HepG2 (cell line): ENCODE data around the gene POLR2B. TPM values are rescaled to one million over a fixed set of nuclear protein-coding genes. Genes with fewer than 3 reads are reported as not detected.

Experiments
- ETV5 ChIP-seq: IDR thresholded peaks from 2 replicates; pipeline ENCODE4 v1.6.1; 2018; ENCODE audit warnings: missing biosample characterization, missing genetic modification reagents, inconsistent platforms, borderline replicate concordance
- FOXA1 ChIP-seq, 2 experiments: fragments of 450-650 bp in 1 of 2; sonication (generic) in 1 of 2; formaldehyde crosslinking in 1 of 2; IDR thresholded peaks; 2 replicates each; pipeline versions ENCODE4 v1.4.0 to v1.6.1; 2016 to 2020; ENCODE audit warnings: missing genetic modification reagents in 1 of 2
- FOXC1 ChIP-seq: sonication (generic); formaldehyde crosslinking; IDR thresholded peaks from 2 replicates; pipeline ENCODE4 v1.8.0; 2022; ENCODE audit warnings: mild to moderate bottlenecking, missing genetic modification reagents, borderline replicate concordance
- HOXA5 ChIP-seq: sonication (generic); formaldehyde crosslinking; IDR thresholded peaks from 2 replicates; pipeline ENCODE4 v1.4.0; 2020; ENCODE audit warnings: missing genetic modification reagents
- RAD51 ChIP-seq: fragments of 450-650 bp; IDR thresholded peaks from 2 replicates; pipeline ENCODE4 v1.6.1; 2016; ENCODE audit warnings: borderline replicate concordance
- RNF2 ChIP-seq: fragments of 450-650 bp; conservative IDR thresholded peaks from 2 replicates; pipeline ENCODE4 v1.6.1; 2016; ENCODE audit warnings: low read depth
- SAFB2 ChIP-seq: sonication (generic); formaldehyde crosslinking; IDR thresholded peaks from 2 replicates; pipeline ENCODE4 v1.5.1; 2020; ENCODE audit warnings: missing genetic modification reagents, low read depth, mild to moderate bottlenecking, borderline replicate concordance
- XBP1 ChIP-seq: sonication (generic); formaldehyde crosslinking; IDR thresholded peaks from 2 replicates; pipeline ENCODE4 v1.5.0; 2020; ENCODE audit warnings: missing genetic modification reagents
- ZBTB7A ChIP-seq: sonication (generic); formaldehyde crosslinking; IDR thresholded peaks from 2 replicates; pipeline ENCODE4 v1.8.0; 2022; ENCODE audit warnings: mild to moderate bottlenecking, missing genetic modification reagents
- ZFAT ChIP-seq: sonication (generic); formaldehyde crosslinking; conservative IDR thresholded peaks from 2 replicates; pipeline ENCODE4 v1.8.1; 2023; ENCODE audit warnings: missing genetic modification reagents, inconsistent platforms
- ZNF121 ChIP-seq: sonication (generic); formaldehyde crosslinking; IDR thresholded peaks from 2 replicates; pipeline ENCODE4 v1.5.0; 2020; ENCODE audit warnings: mild to moderate bottlenecking, missing genetic modification reagents
- ZNF432 ChIP-seq: sonication (generic); formaldehyde crosslinking; IDR thresholded peaks from 2 replicates; pipeline ENCODE4 v1.5.0; 2020; ENCODE audit warnings: missing genetic modification reagents, mild to moderate bottlenecking, borderline replicate concordance
- ZNF761 ChIP-seq: sonication (generic); formaldehyde crosslinking; conservative IDR thresholded peaks from 2 replicates; pipeline ENCODE4 v1.4.0; 2020; ENCODE audit warnings: mild to moderate bottlenecking, missing genetic modification reagents
- polyA plus RNA-seq, 8 experiments: library from polyadenylated mRNA; depleted of rRNA in 3 of 8; stranded (reverse) in 7 of 8; unstranded in 1 of 8; fragments of >200 nt; fragmentation: Illumina TruSeq in 4 of 8; extraction: Trizol in 4 of 8; gene quantifications; 2 replicates each; pipeline versions ENCODE4 v1.2.1 to v1.2.3, GENCODE V29; 2011 to 2016; ENCODE audit warnings: low read depth in 4 of 8, missing spikeins in 1 of 8, mixed read lengths in 1 of 8; ENCODE audit not compliant: insufficient read depth in 1 of 8
- total RNA-seq, 5 experiments: library from RNA; depleted of rRNA; stranded (reverse); fragments of >200 nt; fragmentation: Illumina TruSeq; extraction: Trizol; gene quantifications; 2 replicates each; pipeline ENCODE4 v1.2.3, GENCODE V29; 2016; ENCODE audit warnings: low read depth in 1 of 5
- TF ChIP-seq, protein P1 (sequence below): sonication (generic); formaldehyde crosslinking; IDR thresholded peaks from 2 replicates; pipeline ENCODE4 v1.4.0; 2020; ENCODE audit warnings: missing genetic modification reagents
- TF ChIP-seq, protein P2 (sequence below): sonication (generic); formaldehyde crosslinking; IDR thresholded peaks from 2 replicates; pipeline ENCODE4 v1.5.1; 2020; ENCODE audit warnings: missing genetic modification reagents, mild to moderate bottlenecking, borderline replicate concordance
- TF ChIP-seq, protein P3 (sequence below): IDR thresholded peaks from 2 replicates; pipeline ENCODE4 v1.6.1; 2012; ENCODE audit warnings: inconsistent platforms
- TF ChIP-seq, protein P4 (sequence below): sonication (generic); formaldehyde crosslinking; IDR thresholded peaks from 2 replicates; pipeline ENCODE4 v1.8.0; 2022; ENCODE audit warnings: mild to moderate bottlenecking, missing genetic modification reagents, moderate library complexity
- TF ChIP-seq, protein P5 (sequence below): sonication (generic); formaldehyde crosslinking; IDR thresholded peaks from 2 replicates; pipeline ENCODE4 v1.8.0; 2022; ENCODE audit warnings: mild to moderate bottlenecking, missing genetic modification reagents, moderate library complexity
- TF ChIP-seq, protein P6 (sequence below): sonication (generic); formaldehyde crosslinking; IDR thresholded peaks from 2 replicates; pipeline ENCODE4 v1.4.0; 2020; ENCODE audit warnings: missing genetic modification reagents
- TF ChIP-seq, protein P7 (sequence below): sonication (generic); formaldehyde crosslinking; IDR thresholded peaks from 2 replicates; pipeline ENCODE4 v1.4.0; 2020; ENCODE audit warnings: low read depth, mild to moderate bottlenecking, missing genetic modification reagents

Gene POLR2B
- total and polyA plus RNA-seq, 2 of the 13 experiments (the other 11 are each of a cell fraction or from before 2014, with no cell fraction given) = 70.6 to 116 TPM

DNA sequence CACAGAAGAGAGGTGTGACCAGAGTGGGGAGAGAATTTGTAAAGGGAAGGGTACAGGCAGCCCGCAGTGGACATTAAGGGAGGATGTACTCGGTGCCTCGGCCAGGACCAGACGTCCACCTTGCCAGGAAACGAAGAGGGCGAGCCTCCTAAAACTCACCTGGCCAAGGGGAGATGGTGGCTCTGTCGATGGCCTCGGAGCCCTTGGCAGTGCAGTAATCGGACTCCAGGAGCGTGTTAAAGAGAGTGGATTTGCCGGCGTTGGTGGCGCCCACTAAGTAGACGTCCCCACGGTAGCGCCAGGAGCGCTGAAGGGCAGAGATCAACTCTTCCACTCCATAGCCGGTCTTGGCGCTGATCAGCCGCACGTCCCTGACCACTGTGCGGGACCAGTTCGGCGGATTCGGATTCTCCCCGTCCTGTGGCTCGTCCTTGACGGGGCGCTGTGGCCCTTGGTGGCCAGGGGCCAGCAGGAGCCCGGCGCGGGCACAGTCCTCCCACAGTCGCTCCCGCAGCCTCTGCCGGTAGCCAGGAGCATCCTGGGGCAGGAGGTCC is 2.3 kb upstream of the POLR2B start (continued):
- no peak for TF ChIP-seq HOXA5
- no peak for TF ChIP-seq XBP1
- 0 out of 2 replicates have a peak, but pooled peaks have one; percentile 8 for TF ChIP-seq ZNF121
- TF ChIP-seq, protein P1, sequence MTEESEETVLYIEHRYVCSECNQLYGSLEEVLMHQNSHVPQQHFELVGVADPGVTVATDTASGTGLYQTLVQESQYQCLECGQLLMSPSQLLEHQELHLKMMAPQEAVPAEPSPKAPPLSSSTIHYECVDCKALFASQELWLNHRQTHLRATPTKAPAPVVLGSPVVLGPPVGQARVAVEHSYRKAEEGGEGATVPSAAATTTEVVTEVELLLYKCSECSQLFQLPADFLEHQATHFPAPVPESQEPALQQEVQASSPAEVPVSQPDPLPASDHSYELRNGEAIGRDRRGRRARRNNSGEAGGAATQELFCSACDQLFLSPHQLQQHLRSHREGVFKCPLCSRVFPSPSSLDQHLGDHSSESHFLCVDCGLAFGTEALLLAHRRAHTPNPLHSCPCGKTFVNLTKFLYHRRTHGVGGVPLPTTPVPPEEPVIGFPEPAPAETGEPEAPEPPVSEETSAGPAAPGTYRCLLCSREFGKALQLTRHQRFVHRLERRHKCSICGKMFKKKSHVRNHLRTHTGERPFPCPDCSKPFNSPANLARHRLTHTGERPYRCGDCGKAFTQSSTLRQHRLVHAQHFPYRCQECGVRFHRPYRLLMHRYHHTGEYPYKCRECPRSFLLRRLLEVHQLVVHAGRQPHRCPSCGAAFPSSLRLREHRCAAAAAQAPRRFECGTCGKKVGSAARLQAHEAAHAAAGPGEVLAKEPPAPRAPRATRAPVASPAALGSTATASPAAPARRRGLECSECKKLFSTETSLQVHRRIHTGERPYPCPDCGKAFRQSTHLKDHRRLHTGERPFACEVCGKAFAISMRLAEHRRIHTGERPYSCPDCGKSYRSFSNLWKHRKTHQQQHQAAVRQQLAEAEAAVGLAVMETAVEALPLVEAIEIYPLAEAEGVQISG = no peak
- no peak for TF ChIP-seq FOXA1 (IDR thresholded peaks at IDR 0.05)
- no peak for TF ChIP-seq FOXA1 (CRISPR knock-in tag; IDR thresholded peaks at IDR 0.05)
- TF ChIP-seq, protein P2, sequence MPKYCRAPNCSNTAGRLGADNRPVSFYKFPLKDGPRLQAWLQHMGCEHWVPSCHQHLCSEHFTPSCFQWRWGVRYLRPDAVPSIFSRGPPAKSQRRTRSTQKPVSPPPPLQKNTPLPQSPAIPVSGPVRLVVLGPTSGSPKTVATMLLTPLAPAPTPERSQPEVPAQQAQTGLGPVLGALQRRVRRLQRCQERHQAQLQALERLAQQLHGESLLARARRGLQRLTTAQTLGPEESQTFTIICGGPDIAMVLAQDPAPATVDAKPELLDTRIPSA (CRISPR knock-in tag) = 0 out of 2 replicates have a peak, but pooled peaks have one; percentile 3
- TF ChIP-seq, protein P3, sequence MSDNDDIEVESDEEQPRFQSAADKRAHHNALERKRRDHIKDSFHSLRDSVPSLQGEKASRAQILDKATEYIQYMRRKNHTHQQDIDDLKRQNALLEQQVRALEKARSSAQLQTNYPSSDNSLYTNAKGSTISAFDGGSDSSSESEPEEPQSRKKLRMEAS = peak; percentile 21; the same call in 1 of the 2 replicates
- TF ChIP-seq, protein P4, sequence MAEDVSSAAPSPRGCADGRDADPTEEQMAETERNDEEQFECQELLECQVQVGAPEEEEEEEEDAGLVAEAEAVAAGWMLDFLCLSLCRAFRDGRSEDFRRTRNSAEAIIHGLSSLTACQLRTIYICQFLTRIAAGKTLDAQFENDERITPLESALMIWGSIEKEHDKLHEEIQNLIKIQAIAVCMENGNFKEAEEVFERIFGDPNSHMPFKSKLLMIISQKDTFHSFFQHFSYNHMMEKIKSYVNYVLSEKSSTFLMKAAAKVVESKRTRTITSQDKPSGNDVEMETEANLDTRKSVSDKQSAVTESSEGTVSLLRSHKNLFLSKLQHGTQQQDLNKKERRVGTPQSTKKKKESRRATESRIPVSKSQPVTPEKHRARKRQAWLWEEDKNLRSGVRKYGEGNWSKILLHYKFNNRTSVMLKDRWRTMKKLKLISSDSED (CRISPR knock-in tag) = no peak
- TF ChIP-seq ZFAT (CRISPR knock-in tag) = no peak
- TF ChIP-seq, protein P5, sequence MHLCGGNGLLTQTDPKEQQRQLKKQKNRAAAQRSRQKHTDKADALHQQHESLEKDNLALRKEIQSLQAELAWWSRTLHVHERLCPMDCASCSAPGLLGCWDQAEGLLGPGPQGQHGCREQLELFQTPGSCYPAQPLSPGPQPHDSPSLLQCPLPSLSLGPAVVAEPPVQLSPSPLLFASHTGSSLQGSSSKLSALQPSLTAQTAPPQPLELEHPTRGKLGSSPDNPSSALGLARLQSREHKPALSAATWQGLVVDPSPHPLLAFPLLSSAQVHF (CRISPR knock-in tag) = no peak
- TF ChIP-seq ZNF761 = no peak
- TF ChIP-seq ZBTB7A (CRISPR knock-in tag) = no peak
- no peak for TF ChIP-seq ZNF432
- no peak for TF ChIP-seq ETV5 (CRISPR knock-in tag)
- TF ChIP-seq FOXC1 = 0 out of 2 replicates have a peak, but pooled peaks have one; percentile 5
- no peak for TF ChIP-seq RNF2
- TF ChIP-seq, protein P6, sequence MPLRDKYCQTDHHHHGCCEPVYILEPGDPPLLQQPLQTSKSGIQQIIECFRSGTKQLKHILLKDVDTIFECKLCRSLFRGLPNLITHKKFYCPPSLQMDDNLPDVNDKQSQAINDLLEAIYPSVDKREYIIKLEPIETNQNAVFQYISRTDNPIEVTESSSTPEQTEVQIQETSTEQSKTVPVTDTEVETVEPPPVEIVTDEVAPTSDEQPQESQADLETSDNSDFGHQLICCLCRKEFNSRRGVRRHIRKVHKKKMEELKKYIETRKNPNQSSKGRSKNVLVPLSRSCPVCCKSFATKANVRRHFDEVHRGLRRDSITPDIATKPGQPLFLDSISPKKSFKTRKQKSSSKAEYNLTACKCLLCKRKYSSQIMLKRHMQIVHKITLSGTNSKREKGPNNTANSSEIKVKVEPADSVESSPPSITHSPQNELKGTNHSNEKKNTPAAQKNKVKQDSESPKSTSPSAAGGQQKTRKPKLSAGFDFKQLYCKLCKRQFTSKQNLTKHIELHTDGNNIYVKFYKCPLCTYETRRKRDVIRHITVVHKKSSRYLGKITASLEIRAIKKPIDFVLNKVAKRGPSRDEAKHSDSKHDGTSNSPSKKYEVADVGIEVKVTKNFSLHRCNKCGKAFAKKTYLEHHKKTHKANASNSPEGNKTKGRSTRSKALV (CRISPR knock-in tag) = no peak
- TF ChIP-seq, protein P7, sequence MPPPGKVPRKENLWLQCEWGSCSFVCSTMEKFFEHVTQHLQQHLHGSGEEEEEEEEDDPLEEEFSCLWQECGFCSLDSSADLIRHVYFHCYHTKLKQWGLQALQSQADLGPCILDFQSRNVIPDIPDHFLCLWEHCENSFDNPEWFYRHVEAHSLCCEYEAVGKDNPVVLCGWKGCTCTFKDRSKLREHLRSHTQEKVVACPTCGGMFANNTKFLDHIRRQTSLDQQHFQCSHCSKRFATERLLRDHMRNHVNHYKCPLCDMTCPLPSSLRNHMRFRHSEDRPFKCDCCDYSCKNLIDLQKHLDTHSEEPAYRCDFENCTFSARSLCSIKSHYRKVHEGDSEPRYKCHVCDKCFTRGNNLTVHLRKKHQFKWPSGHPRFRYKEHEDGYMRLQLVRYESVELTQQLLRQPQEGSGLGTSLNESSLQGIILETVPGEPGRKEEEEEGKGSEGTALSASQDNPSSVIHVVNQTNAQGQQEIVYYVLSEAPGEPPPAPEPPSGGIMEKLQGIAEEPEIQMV (CRISPR knock-in tag) = 0 out of 2 replicates have a peak, but pooled peaks have one; percentile 45
- TF ChIP-seq SAFB2 (CRISPR knock-in tag) = 0 out of 2 replicates have a peak, but pooled peaks have one; percentile 45
- TF ChIP-seq RAD51 = no peak
